ENCODE results near the gene HS3ST3B1. TPM values are rescaled to one million over a fixed set of nuclear protein-coding genes. Genes with fewer than 3 reads are reported as not detected.

HS3ST3B1 gene
- polyA plus RNA-seq, 2 donors, result 1.4 to 1.7 TPM

DNA sequence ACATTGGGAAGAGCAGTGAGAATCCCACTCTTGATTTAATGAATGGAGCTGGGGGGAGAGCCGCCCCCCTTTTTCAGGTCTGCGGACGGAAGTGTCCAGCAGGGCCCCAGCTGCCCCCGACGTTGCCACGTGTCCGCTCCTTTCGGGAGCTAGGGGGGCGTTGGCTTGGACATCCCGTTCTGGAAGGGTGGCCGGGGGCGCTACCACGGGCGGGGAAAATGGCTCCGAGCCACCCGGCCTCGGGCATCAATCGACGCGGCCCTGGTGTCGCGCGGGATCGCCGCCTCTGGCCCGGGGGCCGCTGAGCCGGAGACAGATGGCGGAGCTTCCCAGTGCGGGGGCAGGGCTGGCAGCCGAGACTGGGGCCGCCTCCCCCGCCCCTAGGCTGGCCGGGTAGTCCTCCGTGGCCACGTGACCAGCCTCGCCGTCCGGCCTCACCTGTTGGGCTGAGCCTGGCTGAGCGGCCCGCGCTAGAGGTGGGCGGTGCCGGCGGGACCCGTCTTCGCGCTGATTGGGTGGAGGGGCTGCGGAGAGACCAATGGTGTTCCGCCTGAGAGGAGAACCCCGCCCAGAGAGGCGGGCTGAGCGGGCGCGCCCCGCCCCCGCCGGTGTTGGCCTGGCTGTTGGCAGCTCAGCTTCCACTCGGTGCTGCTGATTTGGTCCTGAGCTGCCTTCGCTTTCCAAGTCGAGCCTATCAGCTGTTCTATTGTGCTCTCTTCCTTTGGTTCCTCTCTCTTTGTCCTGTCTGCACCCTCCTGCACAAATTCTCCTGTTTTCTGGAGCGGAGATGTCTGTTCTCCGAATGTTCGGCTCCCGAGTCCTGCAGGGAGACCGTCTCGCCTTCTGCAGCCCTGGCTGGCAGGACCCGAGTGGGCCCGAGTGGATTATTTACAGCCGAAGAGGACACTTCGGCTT is 8.3 kb downstream of the HS3ST3B1 start:
- H3K9me3 ChIP-seq (ENCODE audit: control insufficient read depth in 2 of 2, insufficient read depth in 1 of 2, low read depth in 1 of 2, low read length in 1 of 2), result no peaks in the 10 kb centered on the region
- H3K27ac ChIP-seq (ENCODE audit: low read depth in 2 of 2, low read length in 1 of 2), result peak overlapping the region; percentile 37 to 45
- 4 to 7% methylated on average over 65 to 71 of the region's 71 CpGs for WGBS, 2 donors
- H3K36me3 ChIP-seq (ENCODE audit: control insufficient read depth in 2 of 2, insufficient read depth in 2 of 2, low read length in 1 of 2), result no peaks in the 10 kb centered on the region
- H3K27me3 ChIP-seq (ENCODE audit: control insufficient read depth in 1 of 2, insufficient read depth in 2 of 2, low read length in 2 of 2), result no peaks in the 10 kb centered on the region
- peaks cover 3 to 8% of the 10 kb centered on the region in 2 donors for H3K4me1 ChIP-seq (ENCODE audit: control insufficient read depth in 2 of 2, insufficient read depth in 2 of 2, low read length in 1 of 2)
- peak overlapping the region; percentile 62 to 69 for H3K4me3 ChIP-seq (ENCODE audit: low read depth in 1 of 2, low read length in 2 of 2)

DNA sequence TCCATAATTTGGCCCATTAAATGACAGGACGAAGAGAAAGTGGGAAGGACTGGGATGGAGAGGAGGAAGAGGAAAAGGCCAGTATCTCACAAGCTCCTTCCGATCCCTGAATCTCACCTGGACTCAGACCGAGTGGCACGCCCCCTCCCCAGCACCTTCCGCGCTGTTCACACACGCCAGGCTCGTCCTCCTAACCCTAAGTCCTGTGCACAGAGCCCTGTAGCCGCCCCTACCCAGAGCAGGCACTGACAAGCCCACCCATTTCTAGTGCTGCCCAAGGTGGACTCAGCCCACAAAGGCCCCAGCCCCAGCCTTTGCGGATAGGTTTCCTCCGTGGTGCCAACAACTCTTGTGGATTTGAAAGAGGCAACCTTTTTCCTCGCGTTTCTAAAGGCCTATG is 9.2 kb downstream of the HS3ST3B1 start:
- Histone ChIP-seq H3K4me3 (ENCODE audit: low read depth in 1 of 2, low read length in 2 of 2) (peak overlapping the region; percentile 53 to 62), H3K4me1 (ENCODE audit: control insufficient read depth in 2 of 2, insufficient read depth in 2 of 2, low read length in 1 of 2) (peaks cover 3 to 6% of the 10 kb centered on the region in 2 donors)
- 56 to 60% methylated on average over 13 of the region's 13 CpGs for WGBS, 2 donors

DNA sequence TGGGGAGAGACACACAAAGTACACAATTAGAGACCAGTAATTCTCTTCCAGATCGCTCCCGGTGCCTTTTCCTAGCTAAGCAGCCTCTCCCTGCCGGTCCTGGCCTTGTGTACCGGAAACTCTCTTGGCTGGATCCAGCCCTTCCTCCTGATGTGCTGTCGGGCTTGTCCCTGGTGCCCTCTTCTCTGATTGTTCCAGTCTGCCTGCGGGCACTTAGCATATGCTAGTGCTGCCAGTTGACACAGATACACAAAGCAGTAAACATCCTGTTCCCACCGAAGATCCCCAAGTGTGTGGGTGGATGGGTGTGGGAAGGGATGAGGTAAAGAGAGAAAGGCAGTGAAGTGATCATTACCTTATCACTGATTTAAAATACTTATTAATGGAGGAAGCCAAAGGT is 9.7 kb downstream of the HS3ST3B1 start:
- Histone ChIP-seq H3K27ac (ENCODE audit: low read depth in 2 of 2, low read length in 1 of 2) (no peak overlapping the region), H3K27me3 (ENCODE audit: control insufficient read depth in 1 of 2, insufficient read depth in 2 of 2, low read length in 2 of 2) (no peaks in the 10 kb centered on the region), H3K4me3 (ENCODE audit: low read depth in 1 of 2, low read length in 2 of 2) (no peak overlapping the region), H3K4me1 (ENCODE audit: control insufficient read depth in 2 of 2, insufficient read depth in 2 of 2, low read length in 1 of 2) (peaks cover 3 to 6% of the 10 kb centered on the region in 2 donors), H3K9me3 (ENCODE audit: control insufficient read depth in 2 of 2, insufficient read depth in 1 of 2, low read depth in 1 of 2, low read length in 1 of 2) (no peaks in the 10 kb centered on the region), H3K36me3 (ENCODE audit: control insufficient read depth in 2 of 2, insufficient read depth in 2 of 2, low read length in 1 of 2) (no peaks in the 10 kb centered on the region)
- 40% methylated on average over 7 of the region's 7 CpGs for WGBS, 2 donors

More for the DNA sequence above, 9.2 kb downstream of the HS3ST3B1 start:
- Histone ChIP-seq H3K27me3 (ENCODE audit: control insufficient read depth in 1 of 2, insufficient read depth in 2 of 2, low read length in 2 of 2) (no peaks in the 10 kb centered on the region), H3K36me3 (ENCODE audit: control insufficient read depth in 2 of 2, insufficient read depth in 2 of 2, low read length in 1 of 2) (no peaks in the 10 kb centered on the region), H3K27ac (ENCODE audit: low read depth in 2 of 2, low read length in 1 of 2) (peak overlapping the region; percentile 45 to 56), H3K9me3 (ENCODE audit: control insufficient read depth in 2 of 2, insufficient read depth in 1 of 2, low read depth in 1 of 2, low read length in 1 of 2) (no peaks in the 10 kb centered on the region)

DNA sequence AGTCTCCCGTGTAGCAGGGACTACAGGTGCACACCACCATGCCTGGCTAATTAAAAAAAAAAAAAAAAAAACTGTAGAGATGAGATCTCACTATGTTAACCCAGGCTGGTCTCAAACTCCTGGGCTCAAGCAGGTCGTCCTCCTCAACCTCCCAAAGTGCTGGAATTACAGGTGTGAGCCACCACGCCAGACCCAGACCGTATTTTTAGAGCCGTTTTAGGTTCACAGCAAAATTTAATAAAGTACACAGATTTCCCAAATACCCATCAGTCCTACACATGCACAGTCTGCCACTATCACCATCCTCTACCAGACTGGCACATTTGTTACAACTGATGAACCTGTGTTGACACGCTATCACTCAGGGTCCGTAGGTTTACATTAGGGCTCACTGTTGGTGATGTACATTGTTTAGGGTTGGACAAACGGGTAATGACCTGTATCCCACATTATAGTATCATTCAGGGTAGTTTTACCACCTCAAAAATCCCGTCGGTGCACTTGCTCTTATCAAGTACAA is 10.4 kb downstream of the HS3ST3B1 start:
- WGBS, 2 donors, result 88 to 91% methylated on average over 10 of the region's 10 CpGs
- Histone ChIP-seq H3K9me3 (ENCODE audit: control insufficient read depth in 2 of 2, insufficient read depth in 1 of 2, low read depth in 1 of 2, low read length in 1 of 2) (no peaks in the 10 kb centered on the region), H3K4me1 (ENCODE audit: control insufficient read depth in 2 of 2, insufficient read depth in 2 of 2, low read length in 1 of 2) (peaks cover 5 to 6% of the 10 kb centered on the region in 2 donors), H3K4me3 (ENCODE audit: low read depth in 1 of 2, low read length in 2 of 2) (no peak overlapping the region), H3K27me3 (ENCODE audit: control insufficient read depth in 1 of 2, insufficient read depth in 2 of 2, low read length in 2 of 2) (no peaks in the 10 kb centered on the region), H3K36me3 (ENCODE audit: control insufficient read depth in 2 of 2, insufficient read depth in 2 of 2, low read length in 1 of 2) (no peaks in the 10 kb centered on the region), H3K27ac (ENCODE audit: low read depth in 2 of 2, low read length in 1 of 2) (no peak overlapping the region)

DNA sequence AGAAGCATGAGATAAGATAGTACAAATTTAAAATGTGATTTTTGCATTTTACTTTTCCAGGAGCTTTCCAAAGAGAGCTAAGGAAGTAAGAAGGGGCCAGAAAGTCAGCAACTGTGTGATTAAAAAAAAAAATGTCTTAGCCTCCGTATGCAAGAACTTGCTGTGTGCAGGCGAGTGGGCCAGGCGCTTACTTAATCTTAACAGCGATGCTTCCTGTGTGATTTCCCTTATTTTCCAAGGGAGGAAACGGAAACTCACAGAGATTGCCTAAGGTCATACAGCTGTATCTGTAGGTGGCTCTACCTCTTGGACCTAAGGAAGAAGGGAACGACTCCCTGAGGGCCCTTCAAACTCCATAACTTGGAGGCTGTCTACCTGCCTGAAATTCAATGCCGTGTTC is 11.1 kb downstream of the HS3ST3B1 start:
- 77 to 80% methylated on average over 7 of the region's 7 CpGs for WGBS, 2 donors
- Histone ChIP-seq H3K36me3 (ENCODE audit: control insufficient read depth in 2 of 2, insufficient read depth in 2 of 2, low read length in 1 of 2) (no peaks in the 10 kb centered on the region), H3K4me1 (ENCODE audit: control insufficient read depth in 2 of 2, insufficient read depth in 2 of 2, low read length in 1 of 2) (peaks cover 5 to 6% of the 10 kb centered on the region in 2 donors), H3K27ac (ENCODE audit: low read depth in 2 of 2, low read length in 1 of 2) (no peak overlapping the region), H3K4me3 (ENCODE audit: low read depth in 1 of 2, low read length in 2 of 2) (no peak overlapping the region), H3K9me3 (ENCODE audit: control insufficient read depth in 2 of 2, insufficient read depth in 1 of 2, low read depth in 1 of 2, low read length in 1 of 2) (no peaks in the 10 kb centered on the region), H3K27me3 (ENCODE audit: control insufficient read depth in 1 of 2, insufficient read depth in 2 of 2, low read length in 2 of 2) (no peaks in the 10 kb centered on the region)

DNA sequence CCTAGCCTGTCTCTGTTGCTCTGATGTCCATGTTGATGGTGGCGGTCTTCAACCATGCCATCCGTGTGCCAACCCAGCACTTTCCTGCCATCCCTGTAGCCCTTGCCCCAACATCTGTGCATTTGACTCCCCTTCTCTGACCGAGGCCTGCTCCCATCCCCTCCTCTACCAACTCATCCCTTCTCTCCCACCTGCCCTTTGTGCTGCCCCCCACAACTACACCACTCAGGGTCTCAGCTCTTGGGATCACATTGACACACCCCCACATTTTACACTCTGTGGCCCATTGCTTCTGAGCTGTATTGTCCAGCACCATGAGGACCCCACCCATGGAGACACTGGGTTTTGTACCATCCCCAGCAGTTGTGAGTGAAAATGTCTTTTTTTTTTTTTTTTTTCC is 11.6 kb downstream of the HS3ST3B1 start:
- H3K4me3 ChIP-seq (ENCODE audit: low read depth in 1 of 2, low read length in 2 of 2), result no peak overlapping the region
- H3K36me3 ChIP-seq (ENCODE audit: control insufficient read depth in 2 of 2, insufficient read depth in 2 of 2, low read length in 1 of 2), result no peaks in the 10 kb centered on the region
- peaks cover 5 to 6% of the 10 kb centered on the region in 2 donors for H3K4me1 ChIP-seq (ENCODE audit: control insufficient read depth in 2 of 2, insufficient read depth in 2 of 2, low read length in 1 of 2)
- no peaks in the 10 kb centered on the region for H3K27me3 ChIP-seq (ENCODE audit: control insufficient read depth in 1 of 2, insufficient read depth in 2 of 2, low read length in 2 of 2)
- H3K27ac ChIP-seq (ENCODE audit: low read depth in 2 of 2, low read length in 1 of 2), result no peak overlapping the region
- WGBS, 2 donors, result 90 to 95% methylated on average over 3 of the region's 3 CpGs
- no peaks in the 10 kb centered on the region for H3K9me3 ChIP-seq (ENCODE audit: control insufficient read depth in 2 of 2, insufficient read depth in 1 of 2, low read depth in 1 of 2, low read length in 1 of 2)

DNA sequence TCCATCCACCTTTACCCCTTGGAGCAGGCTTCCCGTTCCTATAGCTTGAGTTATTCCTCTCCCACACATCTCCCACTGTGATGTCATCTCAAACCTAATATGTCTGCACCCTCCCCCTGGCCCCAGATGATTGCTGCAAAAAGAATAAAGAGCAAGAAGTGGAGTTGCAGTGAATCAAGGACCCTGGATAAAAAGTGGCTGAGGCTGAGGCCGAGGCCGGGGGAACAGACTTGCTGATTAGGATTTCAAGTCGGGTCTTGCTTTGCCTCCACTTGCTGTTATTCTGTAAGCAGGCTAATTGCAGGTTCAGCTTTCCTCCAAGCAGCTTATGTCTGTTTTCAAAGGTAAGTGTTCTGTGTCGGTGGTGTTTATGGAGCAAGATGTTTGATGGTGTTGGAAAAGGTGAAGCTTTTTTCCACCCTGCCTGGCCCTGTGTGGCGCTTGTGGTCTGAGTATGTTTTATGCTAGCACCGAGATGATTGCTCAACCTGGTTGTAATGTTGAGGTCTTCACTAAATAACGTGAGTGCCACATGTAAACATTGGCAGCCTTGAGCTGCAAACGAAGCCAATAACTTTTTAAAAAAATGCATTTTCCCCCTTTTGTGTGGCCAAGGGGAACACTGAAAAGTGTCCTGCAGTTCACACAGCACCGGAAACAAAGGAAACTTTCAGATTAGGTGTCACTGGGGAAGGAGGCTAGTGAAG is 15.4 kb downstream of the HS3ST3B1 start:
- Histone ChIP-seq H3K27me3 (ENCODE audit: control insufficient read depth in 1 of 2, insufficient read depth in 2 of 2, low read length in 2 of 2) (no peaks in the 10 kb centered on the region), H3K36me3 (ENCODE audit: control insufficient read depth in 2 of 2, insufficient read depth in 2 of 2, low read length in 1 of 2) (no peaks in the 10 kb centered on the region), H3K9me3 (ENCODE audit: control insufficient read depth in 2 of 2, insufficient read depth in 1 of 2, low read depth in 1 of 2, low read length in 1 of 2) (no peaks in the 10 kb centered on the region), H3K4me1 (ENCODE audit: control insufficient read depth in 2 of 2, insufficient read depth in 2 of 2, low read length in 1 of 2) (peaks cover 0 to 5% of the 10 kb centered on the region in 2 donors), H3K27ac (ENCODE audit: low read depth in 2 of 2, low read length in 1 of 2) (no peak overlapping the region), H3K4me3 (ENCODE audit: low read depth in 1 of 2, low read length in 2 of 2) (no peak overlapping the region)
- WGBS, 2 donors, result 44 to 51% methylated on average over 10 of the region's 10 CpGs

DNA sequence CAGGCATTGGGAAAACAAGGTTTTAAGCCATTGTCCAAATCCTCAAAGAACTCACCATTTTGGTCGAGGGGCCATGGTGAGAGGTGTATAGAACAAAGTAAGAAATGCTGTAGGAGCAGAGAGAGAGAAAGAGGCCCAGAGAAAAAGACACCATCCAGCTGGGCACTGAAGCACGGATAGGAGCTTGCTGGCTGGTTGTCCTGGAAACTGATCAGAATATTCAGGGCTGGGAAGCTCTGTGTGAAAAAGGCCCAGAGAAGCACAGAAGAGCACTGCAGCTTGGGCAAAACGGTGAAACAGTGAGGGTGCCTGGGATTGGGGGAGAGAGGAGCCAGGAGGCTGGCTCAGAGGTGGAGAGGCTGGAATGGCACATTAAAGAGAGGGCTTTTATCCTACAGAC is 16.5 kb downstream of the HS3ST3B1 start:
- Histone ChIP-seq H3K4me3 (ENCODE audit: low read depth in 1 of 2, low read length in 2 of 2) (no peak overlapping the region), H3K4me1 (ENCODE audit: control insufficient read depth in 2 of 2, insufficient read depth in 2 of 2, low read length in 1 of 2) (peaks cover 0 to 5% of the 10 kb centered on the region in 2 donors), H3K9me3 (ENCODE audit: control insufficient read depth in 2 of 2, insufficient read depth in 1 of 2, low read depth in 1 of 2, low read length in 1 of 2) (no peaks in the 10 kb centered on the region), H3K27ac (ENCODE audit: low read depth in 2 of 2, low read length in 1 of 2) (no peak overlapping the region), H3K27me3 (ENCODE audit: control insufficient read depth in 1 of 2, insufficient read depth in 2 of 2, low read length in 2 of 2) (no peaks in the 10 kb centered on the region), H3K36me3 (ENCODE audit: control insufficient read depth in 2 of 2, insufficient read depth in 2 of 2, low read length in 1 of 2) (no peaks in the 10 kb centered on the region)
- WGBS, 2 donors, result 73 to 77% methylated on average over 3 of the region's 3 CpGs

DNA sequence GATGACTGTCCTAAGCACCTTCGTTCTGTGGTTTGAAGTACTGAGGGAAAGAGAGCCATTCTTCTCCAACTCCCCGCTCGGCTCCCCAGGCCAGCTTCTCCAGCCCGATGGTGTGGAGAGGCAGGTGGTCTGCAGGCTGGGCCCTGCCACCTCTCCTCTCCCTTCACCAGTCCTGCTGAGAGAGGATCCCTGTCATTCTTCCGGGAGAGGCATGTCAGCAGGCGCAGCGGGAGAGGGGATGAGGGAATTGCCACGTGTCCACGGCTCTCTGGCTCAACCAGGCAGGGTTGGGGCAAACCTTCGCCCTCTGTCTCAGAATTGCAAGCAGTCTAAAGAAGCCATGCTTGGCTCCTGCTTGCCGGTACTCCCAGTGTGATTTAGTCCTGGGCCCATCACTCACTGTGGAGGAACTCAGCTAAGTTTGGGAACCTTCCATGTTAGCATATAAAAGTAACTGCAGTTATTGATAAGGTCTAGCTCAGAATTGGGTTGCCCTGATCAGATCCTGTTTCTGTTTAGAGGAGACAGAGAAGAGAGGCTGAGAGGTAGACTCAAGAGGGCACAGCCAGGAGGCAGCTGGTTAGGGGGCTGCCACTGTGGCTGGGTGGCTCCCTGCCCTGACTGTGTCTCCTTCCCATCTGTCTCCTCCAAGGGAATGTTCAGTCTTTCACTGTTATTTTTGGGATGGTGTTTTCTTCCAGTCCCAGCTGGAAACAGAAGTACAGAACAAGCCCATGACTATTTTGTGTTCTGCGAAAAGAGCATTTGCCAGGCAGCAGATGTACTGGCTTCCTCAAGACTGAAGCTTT is 17.4 kb downstream of the HS3ST3B1 start:
- 72 to 81% methylated on average over 12 of the region's 12 CpGs for WGBS, 2 donors
- Histone ChIP-seq H3K36me3 (ENCODE audit: control insufficient read depth in 2 of 2, insufficient read depth in 2 of 2, low read length in 1 of 2) (no peaks in the 10 kb centered on the region), H3K4me3 (ENCODE audit: low read depth in 1 of 2, low read length in 2 of 2) (no peak overlapping the region), H3K27ac (ENCODE audit: low read depth in 2 of 2, low read length in 1 of 2) (no peak overlapping the region), H3K9me3 (ENCODE audit: control insufficient read depth in 2 of 2, insufficient read depth in 1 of 2, low read depth in 1 of 2, low read length in 1 of 2) (no peaks in the 10 kb centered on the region), H3K27me3 (ENCODE audit: control insufficient read depth in 1 of 2, insufficient read depth in 2 of 2, low read length in 2 of 2) (no peaks in the 10 kb centered on the region), H3K4me1 (ENCODE audit: control insufficient read depth in 2 of 2, insufficient read depth in 2 of 2, low read length in 1 of 2) (peaks cover 0 to 5% of the 10 kb centered on the region in 2 donors)

Data from esophagus (tissue), 2 donors.